G401 (cell line): ENCODE measurements around the gene PPIB. TPM values are rescaled to one million over a fixed set of nuclear protein-coding genes. Genes with fewer than 3 reads are reported as not detected.

Experiments
- DNase-seq: peaks from one replicate; pipeline ENCODE4 v3.0.0-alpha.2; 2015; ENCODE audit warnings: low spot score
- in situ Hi-C: cut with HindIII; loops from 2 replicates; pipeline ENCODE4 v1.10.0; 2016; ENCODE audit warnings: low sequenced_read_pairs, mixed read lengths
- total RNA-seq: library from RNA; depleted of rRNA; stranded (reverse); fragments of >200 nt; shearing (Covaris generic); gene quantifications from 2 replicates; pipeline ENCODE4 v1.2.3, GENCODE V29; 2014

The PPIB gene
- total RNA-seq, 1 experiment from 2014 or later = 580 TPM

GRCh38 chr15:64161688-64162477, 939 bp downstream of the PPIB start:
- no peak for DNase-seq
- in situ Hi-C loops = no loop called here

DNA sequence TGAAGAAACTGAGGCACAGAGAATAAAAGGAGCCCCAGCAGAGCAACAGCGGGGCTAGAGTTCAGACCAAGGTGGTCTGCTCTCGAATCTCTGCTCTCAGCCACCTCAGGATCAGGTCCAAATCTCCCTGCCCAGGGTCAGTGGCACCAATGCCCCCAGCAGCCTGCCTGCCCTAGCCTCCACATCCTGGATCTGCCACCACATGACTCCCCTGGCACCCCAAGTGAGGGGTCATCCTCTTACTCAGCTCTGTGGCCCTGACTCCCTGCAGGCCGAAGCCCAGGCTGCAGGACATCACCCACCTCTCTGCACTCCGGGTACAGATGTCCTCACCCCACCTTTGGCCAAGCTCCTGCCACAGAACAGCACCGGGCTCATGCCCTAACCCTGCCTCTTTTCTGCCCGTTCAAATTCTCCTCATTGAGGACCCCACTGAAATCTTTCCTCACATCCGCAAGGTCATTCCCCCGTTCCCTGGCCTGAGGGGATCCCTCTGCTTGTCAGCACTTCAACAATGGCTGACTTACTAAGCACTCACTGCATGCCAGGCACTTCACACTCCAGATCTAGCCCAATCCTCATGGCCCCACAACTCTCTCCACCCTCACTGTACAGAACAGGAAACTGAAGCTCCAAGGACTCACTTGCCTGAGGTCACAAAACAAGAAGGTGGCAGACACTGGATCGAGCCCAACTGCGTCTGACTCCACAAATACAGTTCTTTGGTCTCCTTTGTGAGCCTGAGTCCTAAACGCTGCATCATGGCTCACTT, 4.3 kb downstream of the PPIB start:
- in situ Hi-C loops = no loop called here
- DNase-seq = no peak

DNA sequence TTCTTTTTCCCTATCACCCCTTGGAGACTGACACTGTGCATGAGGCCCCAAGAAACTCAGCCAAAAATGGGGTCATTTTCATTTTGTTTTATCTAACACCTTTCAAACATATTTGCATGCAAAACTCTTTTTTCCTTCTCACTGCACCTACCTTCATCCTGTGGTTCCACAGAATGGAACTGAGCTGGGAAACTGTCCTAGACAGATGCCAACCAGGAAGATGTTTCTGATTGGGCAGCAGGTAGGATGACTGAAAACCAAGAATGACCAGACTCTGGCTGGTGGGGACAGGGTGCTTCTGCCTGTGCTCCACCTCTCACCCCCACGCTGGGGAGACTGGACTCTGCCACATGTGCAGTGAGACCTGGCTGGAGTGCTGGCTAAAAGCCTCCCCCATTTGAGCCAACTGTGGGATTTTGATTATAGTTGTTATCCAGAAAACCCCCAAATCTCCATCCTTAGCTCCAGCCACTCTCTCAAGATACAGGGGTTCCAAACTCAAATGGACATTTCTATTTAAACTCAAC, 5.2 kb downstream of the PPIB start:
- in situ Hi-C loops = no loop called here

DNA sequence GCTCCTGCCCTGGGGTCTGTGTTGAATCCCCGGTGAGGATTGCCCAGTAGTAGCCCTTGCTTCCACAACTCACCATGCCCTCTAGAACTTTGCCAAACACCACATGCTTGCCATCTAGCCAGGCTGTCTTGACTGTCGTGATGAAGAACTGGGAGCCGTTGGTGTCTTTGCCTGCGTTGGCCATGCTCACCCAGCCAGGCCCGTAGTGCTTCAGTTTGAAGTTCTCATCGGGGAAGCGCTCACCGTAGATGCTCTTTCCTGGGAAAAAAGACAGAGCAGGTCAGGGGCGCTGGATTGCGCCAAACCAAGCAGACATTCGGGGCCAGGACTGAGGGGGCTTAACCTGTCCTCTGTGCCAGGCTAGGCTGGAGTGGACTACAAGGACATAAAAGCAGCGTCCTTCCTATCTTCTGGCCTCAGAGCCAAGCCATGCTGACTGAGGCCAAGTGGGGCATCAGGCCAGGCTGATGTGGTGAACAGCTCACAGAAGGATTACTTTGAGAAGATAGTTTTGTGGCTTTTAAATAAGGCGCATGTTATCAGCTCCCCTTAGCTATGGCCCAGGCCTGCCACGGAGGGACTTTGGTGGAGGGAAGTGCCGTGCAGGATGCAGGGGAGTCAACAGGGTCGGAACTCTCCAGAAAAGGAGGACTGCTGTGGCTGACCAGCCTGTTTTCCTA, 6.0 kb downstream of the PPIB start:
- in situ Hi-C loops = no loop called here
- DNase-seq = no peak

More for the DNA sequence above, 5.2 kb downstream of the PPIB start:
- DNase-seq = no peak

- in situ Hi-C loops = no loop called here
- no peak for DNase-seq
Observed at GRCh38 chr15:64155802-64156651, 6.8 kb downstream of the PPIB start.

DNA sequence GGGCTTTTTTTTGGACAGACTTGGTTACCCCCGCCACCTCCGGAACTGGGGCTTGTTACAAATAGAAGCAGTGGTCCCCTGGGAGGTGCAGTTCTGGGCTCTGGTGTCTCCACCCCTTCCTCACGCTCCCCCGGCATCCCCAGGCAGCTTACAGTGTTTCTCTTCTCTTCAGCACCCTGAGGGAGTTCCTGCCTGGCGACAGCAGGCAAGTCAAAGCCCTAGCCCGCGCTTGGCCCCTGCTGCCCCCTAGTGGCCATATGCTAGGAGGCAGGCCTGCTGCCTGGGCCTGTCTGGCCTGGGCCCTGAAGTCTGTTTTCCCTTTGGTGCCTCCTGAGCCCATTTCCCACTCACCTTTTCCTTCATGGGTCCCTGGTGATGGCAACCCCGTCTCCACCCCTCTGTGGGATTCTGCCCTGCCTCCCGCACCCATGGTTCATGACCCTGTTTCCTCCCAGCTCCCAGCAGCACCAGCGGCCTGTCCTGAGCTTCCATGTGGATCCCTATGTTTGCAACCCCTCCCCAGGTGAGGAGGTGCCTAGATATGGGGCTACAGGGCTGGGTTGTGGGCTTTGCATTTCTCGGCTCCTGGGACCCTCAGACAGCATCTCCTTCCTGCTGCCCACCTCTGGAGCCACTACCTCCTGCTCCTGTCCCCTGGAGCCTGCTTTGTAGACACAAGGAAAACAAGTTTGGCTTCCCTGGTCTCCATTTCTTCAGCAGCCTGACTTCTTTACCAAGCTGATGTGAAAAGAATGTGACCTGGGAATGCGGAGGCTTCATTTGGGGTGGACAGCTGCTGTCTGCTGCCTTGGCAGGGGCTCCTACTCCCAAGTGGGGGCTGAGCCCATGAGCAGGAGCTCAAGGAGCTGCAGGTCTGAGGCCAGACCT, 9.1 kb downstream of the PPIB start:
- in situ Hi-C loops = no loop called here
- DNase-seq = peak; percentile 90

- in situ Hi-C loops = no loop called here
- peak; percentile 51 for DNase-seq
Observed at GRCh38 chr15:64152507-64153387, 10.1 kb downstream of the PPIB start.

DNA sequence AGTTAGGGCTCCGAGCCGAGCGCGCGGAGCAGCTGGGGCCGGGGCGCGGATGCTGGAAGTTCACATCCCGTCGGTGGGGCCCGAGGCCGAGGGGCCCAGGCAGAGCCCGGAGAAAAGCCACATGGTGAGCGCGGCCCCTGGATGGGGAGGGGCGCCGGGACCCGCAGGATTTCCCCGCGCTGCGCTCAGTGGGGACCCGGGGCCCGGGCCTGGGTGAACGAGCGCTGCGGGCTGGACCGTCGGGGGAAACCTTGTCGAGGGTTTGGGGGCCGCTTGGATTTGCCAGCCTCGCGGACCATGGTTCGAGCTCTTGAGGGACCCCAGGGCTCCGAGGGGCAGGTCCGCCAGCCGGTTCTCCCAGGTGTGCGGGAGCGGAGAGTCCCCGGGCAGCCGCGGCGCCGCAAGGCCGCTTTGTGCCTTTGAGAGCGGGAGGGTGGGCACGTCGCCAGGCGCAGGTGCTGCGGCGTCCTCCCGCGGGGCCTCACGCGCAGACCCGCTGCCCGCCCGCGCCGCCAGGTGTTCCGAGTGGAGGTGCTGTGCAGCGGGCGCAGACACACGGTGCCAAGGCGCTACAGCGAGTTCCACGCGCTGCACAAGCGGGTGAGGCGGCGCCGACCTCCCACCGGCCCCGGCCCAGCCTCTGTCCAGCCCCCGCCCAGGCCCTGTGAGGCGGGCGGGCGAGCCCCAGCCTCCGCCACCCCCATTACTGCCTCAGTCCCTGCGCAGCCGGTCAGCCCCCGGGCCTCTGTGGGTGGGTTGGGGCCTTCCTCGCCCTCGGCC, 10.9 kb downstream of the PPIB start, which contains the start of gene SNX22:
SNX22 (plus strand) TSS at position 5 of the 780 bp plus-strand sequence; CDS start at position 50, 45 bp downstream.
- in situ Hi-C loops = no loop called here
- no peak for DNase-seq

DNA sequence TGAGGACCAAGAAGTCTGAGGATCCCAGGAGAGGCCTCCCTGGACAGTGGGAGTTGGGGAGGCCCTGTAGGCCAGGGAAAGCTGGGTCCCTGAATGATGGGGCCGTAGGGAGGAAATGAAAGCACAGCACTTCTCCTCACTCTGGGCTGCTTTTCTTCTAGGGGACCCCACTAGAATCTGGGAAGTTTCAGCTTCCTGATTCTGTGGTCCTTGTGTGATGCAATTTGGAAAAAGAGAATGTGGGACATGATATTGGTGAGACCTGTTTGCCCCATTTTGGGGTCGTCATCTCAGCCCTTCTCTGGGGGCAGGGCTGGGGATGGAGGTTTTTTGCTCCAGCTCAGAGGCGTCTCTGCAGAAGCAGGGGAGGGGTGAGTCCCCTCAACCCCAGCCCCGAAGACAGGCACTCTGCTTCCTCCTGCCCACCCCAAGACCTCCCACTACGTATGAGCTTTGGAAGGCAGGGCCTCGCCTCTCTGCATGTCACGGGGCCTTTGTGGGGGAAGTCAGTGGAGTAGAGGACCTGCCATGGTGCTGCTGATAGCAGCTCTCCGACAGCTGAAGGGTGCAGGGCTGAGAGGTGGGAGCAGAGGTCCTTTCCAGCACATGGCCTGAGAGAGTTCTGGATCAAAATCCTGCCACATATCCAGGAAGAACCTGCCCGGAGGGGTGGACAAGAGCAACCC, 12.8 kb downstream of the PPIB start:
- in situ Hi-C loops = no loop called here
- no peak for DNase-seq

- DNase-seq = peak; percentile 35
- in situ Hi-C loops = no loop called here
Observed at GRCh38 chr15:64149424-64149823, 13.4 kb downstream of the PPIB start.

GRCh38 chr15:64148581-64148980, 14.2 kb downstream of the PPIB start:
- no peak for DNase-seq
- in situ Hi-C loops = no loop called here

GRCh38 chr15:64148168-64148567, 14.7 kb downstream of the PPIB start:
- DNase-seq = no peak
- in situ Hi-C loops = no loop called here

- in situ Hi-C loops = no loop called here
- no peak for DNase-seq
Observed at GRCh38 chr15:64146885-64147681, 15.7 kb downstream of the PPIB start.

DNA sequence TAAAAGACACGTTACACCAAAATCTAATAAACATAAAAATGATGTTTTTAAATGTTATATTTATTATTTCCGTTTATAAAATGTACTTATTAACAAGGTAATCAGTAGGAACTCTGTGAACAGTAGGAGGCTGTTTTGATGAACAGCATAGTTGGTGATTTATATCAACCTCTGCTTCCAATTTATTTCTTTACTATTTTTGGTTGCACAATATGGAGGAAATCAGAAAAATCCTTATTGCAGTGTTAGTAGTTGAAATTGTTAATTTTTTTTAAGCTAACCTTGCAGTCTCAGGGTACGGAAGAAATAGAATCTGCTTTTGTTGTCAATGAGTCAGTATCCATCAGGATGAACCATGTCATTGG, 16.3 kb downstream of the PPIB start:
- DNase-seq = no peak
- in situ Hi-C loops = no loop called here

GRCh38 chr15:64146041-64146440, 16.8 kb downstream of the PPIB start:
- in situ Hi-C loops = no loop called here

More at GRCh38 chr15:64146041-64146440, 16.8 kb downstream of the PPIB start:
- no peak for DNase-seq
